ENCODE measurements around the gene CCT8L2.
"Not testable (repeated sequence)": the region's sequence is repeated elsewhere in the genome, so short reads cannot be mapped to it uniquely, and the experiment has no call there.

Gene CCT8L2

DNA sequence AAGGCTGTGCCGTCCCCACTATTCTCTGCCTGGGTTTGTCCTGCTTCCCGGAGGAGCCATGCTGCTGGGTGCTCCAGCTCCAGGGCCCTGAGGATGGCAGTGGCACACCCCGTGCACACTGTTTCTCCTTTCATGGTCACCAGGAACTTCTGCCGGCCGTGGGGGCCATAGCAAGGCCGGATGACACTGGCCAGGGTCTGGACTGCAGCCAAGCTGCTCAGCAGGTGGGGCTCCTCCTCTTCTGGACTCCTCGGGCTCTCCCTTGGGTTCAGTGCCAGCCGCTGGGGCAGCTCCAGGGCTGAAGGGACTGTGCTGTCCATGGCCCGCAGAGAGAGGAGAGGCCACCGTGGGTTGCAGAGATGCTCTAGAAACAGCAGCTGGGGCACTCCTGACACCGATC lies 379 bp downstream of the CCT8L2 start:
- not testable (repeated sequence) for DNase-seq

DNA sequence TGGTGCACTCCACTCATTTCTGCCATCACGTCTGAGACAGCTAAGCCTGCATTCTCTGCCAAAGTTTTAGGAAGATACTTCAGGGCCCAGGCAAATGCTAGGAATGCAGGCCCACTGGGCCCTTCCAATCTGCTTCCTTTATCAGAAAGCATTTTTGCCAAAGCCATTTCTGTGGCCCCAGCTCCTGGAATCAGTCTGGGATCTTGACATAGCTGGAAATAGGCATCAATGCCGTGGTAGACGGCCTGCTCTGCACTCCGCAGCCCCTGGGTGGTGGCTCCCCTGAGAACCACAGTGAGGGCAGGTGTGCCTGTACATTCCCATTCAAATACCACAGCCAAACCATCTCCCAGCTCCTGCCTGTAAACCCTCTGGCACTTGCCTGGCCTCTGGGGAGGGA lies 1.5 kb downstream of the CCT8L2 start:
- DNase-seq: not testable (repeated sequence)

DNA sequence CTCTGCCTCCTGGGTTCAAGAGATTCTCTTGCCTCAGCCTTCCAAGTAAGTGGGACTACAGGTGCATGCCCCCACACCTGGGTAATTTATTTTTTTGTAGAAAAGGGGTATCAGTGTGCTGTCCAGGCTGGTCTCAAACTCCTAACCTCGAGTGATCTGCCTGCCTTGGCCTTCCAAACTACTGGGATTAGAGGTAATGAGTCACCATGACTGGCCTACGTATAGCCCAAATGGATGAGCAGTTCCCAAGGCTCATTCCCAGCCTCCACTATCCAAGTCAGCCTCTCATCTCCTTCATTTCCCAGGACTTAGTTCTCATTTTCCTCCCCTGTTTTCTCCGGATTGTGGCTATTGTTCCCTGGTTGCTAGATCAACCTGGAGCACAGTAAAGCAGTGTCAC lies 5.6 kb downstream of the CCT8L2 start:
- no peak for DNase-seq

DNA sequence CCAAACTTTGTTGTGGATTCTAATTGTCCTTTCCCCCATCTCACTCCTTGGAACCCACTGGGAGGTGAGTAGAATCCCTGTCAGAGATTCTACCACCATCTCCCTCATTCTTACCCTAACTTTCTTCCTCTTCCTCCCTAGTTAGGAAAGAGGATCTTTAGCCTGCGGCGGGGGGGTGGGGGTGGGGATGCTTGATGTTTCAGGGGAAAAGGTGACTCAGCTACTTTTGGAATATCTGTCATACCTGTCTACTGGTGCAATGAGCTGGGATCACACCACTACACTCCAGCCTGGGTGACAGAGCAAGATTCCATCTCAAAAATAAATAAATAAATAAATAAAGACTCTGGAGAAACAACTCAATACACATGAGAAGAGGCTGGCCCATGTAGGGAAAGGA lies 6.4 kb downstream of the CCT8L2 start:
- no peak for DNase-seq

DNA sequence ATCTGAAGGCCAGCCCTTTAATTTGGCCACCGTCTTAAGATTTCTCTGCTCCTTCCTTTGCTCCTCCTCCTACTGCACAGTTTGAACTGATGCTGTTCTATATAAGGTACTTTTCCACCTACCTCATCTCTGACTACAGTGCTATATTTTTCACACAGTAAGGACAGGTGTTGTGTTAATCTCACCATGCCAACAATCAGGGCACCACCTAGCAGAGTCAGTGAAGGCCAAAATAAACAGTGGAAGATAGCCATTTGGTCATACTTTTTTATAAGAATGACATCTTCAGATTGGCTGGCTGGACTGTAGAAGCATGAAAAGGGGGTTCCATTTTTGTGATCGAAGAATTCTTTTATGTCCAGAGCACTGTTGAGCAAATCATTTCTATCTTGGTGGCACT lies 11.7 kb downstream of the CCT8L2 start:
- DNase-seq: not testable (repeated sequence)

DNA sequence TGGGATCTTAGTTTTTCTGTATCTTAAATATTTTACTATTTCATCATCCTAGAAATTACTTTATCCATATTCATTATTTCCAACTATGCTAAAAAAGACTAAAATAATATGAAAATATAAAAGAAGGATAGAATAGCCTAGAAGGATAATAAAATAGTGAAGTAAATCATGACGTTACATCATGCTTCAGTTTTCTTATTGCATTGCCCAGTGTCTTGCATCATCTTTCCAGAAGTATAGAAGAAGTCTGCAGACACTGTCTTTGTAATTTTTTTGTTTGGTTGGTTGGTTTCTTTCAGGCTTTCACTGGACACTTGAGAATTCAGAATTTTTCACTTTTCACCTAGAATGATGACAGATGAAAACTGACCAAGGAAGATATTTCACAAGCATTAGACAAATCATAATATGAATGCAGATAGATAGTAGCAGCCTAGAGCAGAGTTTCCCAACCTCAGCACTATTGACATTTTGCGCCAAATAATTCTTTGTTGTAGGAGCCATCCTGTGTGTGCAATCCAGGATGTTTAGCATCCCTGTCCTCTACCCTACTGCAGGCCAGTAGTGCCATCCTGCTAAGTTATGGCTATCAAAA lies 23.3 kb downstream of the CCT8L2 start:
- DNase-seq: not testable (repeated sequence)

DNA sequence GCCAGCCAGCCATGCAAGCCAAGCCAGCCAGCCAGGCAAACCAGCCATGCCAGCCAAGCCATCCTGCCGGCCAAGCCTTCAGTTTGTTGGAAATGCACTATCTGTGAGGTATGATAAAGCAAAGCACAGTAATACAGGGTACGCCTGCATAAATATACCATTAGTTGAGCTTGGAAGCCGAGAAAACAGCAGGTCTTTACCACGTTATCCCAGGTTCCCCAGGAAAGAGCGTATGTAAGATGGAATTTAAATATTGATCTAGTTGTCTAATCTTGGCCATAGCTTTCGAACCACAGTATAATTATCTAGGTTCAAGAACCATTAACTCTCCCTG lies 24.2 kb downstream of the CCT8L2 start:
- no peak for DNase-seq

DNA sequence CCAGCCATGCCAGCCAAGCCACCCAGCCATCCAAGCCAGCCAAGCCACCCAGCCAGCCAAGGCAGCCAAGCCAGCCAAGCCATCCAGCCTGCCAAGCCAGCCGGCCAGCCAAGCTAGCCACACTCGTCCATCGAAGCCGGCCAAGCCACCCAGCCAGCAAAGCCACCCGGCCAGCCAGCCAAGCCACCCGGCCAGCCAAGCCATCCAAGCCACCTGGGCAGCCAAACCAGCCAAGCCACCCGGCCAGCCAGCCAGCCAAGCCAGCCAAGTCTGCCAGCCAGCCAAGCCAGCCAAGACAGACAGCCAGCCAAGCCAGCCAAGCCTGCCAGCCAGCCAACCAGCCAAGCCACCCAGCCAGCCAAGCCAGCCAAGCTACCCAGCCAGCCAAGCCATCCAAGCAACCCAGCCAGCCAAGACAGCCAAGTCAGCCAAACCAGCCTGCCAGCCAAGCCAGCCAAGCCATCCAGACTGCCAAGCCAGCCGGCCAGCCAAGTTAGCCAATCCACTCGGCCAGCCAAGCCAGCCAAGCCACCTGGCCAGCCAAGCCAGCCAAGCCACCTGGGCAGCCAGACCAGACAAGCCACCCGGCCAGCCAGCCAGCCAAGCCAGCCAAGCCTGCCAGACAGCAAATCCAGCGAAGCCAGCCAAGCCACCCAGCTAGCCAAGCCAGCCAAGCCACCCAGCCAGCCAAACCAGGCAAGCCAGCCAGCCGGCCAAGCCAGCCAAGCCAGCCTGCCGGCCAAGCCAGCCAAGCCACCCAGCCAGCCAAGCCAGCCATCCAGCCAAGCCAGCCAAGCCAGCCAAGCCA lies 24.8 kb downstream of the CCT8L2 start:
- not testable (repeated sequence) for DNase-seq

DNA sequence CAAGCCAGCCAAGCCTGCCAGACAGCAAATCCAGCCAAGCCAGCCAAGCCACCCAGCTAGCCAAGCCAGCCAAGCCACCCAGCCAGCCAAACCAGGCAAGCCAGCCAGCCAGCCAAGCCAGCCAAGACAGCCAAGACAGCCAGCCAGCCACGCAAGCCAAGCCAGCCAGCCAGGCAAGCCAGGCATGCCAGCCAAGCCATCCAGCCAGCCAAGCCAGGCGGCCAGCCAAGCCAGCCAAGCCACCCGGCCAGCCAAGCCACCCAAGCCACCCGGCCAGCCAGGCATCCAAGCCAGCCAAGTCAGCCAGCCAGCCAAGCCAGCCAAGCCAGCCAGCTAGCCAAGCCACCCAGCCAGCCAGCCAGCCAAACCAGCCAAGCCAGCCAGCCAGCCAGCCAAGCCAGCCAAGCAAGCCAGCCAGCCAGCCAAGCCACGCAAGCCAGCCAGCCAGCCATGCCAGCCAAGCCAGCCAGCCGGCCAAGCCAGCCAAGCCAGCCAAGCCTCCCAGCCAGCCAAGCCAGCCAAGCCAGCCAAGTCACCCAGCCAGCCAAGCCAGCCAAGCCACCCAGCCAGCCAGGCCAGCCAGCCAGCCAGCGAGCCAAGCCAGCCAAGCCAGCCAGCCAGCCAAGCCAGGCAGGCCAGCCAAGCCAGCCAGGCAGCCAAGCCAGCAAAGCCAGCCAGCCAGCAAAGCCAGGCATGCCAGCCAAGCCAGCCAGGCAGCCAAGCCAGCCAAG lies 26.0 kb downstream of the CCT8L2 start:
- not testable (repeated sequence) for DNase-seq

DNA sequence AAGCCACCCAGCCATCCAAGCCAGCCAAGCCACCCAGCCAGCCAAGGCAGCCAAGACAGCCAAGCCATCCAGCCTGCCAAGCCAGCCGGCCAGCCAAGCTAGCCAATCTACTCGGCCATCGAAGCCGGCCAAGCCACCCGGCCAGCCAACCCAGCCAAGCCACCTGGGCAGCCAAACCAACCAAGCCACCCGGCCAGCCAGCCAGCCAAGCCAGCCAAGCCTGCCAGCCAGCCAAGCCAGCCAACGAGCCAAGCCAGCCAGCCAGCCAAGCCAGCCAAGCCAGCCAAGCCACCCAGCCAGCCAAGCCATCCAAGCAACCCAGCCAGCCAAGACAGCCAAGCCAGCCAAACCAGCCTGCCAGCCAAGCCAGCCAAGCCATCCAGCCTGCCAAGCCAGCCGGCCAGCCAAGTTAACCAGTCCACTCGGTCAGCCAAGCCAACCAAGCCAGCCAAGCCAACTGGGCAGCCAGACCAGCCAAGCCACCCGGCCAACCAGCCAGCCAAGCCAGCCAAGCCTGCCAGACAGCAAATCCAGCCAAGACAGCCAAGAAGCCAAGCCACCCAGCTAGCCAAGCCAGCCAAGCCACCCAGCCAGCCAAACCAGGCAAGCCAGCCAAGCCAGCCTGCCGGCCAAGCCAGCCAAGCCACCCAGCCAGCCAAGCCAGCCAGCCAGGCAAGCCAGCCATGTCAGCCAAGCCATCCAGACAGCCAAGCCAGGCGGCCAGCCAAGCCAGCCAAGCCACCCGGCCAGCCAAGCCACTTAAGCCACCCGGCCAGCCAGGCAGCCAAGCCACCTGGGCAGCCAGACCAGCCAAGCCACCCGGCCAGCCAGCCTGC lies 26.8 kb downstream of the CCT8L2 start:
- not testable (repeated sequence) for DNase-seq

DNA sequence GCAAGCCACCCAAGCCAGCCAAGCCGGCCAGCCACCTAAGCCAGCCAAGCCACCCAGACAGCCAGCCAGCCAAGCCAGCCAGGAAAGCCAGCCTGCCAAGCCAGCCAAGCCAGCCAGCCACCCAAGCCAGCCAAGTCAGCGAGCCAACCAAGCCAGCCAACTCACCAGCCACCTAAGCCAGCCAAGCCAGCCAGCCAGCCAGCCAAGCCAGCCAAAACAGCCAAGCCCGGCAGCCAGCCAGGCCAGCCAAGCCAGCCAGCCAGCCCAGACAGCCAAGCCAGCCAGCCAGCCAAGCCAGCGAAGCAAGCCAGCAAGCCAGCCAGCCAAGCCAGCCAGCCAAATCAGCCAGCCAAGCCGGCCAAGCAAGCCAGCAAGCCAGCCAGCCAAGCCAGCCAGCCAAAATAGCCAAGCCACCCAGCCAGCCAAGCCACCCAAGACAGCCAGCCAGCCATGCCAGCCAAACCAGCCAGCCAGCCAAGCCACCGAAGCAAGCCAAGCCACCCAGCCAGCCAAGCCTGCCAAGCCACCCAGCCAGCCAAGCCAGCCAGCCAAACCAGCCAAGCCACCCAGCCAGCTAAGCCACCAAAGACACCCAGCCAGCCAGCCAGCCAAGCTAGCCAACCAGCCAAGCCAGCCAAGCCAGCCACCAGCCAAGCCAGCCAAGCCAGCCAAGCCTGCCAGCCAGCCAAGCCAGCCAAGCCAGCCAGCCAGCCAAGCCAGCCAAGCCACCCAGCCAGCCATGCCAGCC lies 27.6 kb downstream of the CCT8L2 start:
- not testable (repeated sequence) for DNase-seq

DNA sequence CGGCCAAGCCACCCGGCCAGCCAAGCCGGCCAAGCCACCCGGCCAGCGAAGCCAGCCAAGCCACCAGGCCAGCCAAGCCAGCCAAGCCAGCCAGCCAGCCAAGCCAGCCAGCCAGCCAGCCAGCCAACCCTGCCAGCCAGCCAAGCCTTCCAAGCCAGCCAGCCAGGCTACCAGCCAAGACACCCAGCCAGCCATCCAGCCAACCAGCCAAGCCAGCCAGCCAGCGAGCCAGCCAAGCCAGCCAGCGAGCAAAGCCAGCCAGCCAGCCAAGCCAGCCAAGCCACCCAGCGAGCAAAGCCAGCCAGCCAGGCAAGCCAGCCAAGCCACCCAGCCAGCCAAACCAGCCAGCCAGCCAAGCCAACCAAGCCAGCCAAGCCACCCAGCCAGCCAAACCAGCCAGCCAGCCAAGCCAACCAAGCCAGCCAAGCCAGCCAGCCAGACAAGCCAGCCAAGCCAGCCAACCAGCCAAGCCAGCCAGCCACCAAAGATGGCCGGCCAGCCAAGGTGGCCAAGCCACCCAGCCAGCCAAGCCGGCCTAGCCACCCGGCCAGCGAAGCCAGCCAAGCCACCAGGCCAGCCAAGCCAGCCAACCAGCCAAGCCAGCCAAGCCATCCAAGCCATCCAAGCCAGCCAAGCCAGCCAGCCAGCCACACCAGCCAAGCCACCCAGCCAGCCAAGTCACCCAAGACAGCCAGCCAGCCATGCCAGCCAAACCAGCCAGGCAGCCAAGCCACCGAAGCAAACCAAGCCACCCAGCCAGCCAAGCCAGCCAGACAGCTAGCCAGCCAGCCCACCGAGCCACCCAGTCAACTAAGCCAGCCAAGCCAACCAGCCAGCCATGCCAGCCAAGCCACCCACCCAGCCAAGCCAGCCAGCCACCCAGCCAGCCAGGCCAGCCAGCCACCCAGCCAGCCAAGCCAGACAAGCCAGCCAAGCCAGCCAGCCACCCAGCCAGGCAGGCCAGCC lies 28.8 kb downstream of the CCT8L2 start:
- DNase-seq: no peak

DNA sequence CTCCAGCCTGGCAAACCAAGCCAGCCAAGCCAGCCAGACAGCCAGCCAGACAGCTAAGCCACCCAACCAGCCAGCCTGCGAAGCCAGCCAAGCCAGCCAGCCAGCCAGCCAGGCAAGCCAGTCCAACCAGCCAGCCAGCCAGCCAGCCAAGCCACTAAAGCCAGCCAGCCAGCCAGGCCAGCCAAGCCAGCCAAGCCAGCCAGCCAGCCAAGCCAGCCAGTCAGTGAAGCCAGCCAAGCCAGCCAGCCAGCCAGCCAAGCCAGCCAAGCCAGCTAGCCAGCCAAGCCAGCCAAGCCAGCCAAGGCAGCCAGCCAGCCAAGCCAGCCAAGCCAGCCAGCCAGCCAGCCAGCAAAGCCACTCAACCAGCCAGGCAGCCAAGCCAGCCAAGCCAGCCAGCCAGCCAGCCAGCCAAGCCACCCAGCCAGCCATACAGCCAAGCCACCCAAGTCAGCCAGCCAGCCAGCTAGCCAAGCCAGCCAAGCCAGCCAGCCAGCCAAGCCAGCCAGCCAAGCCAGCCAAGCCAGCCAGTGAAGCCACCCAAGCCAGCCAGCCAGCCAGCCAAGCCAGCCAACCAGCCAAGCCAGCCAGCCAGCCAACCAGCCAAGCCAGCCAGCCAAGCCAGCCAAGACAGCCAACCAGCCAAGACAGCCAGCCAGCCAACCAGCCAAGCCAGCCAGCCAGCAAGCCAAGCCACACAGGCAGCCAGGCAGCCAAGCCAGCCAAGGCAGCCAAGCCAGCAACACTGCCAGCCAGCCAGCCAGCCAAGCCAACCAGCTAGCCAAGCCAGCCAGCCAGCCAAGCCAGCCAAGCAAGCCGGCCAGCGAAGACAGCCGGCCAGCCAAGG lies 29.7 kb downstream of the CCT8L2 start:
- DNase-seq: no peak

DNA sequence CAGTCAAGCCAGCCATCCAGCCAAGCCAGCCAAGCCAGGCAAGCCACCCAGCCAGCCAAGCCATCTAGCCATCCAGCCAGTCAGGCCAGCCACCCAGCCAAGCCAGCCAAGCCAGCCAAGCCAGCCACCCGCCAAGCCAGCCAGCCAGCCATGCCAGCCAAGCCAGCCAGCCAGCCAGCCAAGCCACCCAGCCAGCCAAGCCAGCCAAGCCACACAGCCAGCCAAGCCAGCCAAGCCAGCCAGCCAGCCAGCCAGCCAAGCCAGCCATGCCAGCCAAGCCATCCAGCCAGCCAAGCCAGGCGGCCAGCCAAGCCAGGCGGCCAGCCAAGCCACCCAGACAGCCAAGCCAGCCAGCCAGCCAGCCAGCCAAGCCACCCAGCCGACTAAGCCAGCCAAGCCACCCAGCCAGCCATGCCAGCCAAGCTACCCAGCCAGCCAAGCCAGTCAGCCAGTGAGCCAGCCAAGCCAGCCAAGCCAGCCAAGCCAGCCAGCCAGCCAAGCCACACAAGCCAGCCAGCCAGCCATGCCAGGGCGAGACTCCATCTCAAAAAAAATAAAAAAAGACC lies 31.4 kb downstream of the CCT8L2 start:
- not testable (repeated sequence) for DNase-seq

DNA sequence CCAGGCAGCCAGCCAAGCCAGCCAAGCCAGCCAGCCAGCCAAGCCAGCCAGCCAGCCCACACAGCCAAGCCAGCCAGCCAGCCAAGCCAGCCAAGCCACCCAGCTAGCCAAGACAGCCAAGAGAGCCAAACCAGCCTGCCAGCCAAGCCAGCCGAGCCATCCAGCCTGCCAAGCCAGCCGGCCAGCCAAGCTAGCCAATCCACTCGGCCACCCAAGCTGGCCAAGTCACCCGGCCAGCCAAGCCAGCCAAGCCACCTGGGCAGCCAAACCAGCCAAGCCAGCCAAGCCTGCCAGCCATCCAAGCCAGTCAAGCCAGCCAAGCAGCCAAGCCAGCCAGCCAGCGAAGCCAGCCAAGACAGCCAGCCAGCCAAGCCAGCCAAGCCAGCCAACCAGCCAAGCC lies 32.0 kb downstream of the CCT8L2 start:
- not testable (repeated sequence) for DNase-seq

DNA sequence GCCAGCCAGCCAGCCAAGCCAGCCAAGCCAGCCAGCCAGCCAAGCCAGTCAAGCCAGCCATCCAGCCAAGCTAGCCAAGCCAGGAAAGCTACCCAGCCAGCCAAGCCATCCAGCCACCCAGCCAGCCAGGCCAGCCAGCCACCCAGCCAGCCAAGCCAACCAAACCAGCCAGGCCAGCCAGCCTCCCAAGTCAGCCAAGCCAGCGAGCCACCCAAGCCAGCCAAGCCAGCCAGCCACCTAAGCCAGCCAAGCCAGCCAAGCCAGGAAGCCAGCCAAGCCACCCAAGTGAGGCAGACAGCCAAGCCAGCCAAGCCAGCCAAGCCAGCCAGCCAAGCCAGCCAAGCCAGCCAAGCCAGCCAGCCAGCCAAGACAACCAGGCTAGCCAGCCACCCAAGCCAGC lies 32.6 kb downstream of the CCT8L2 start:
- DNase-seq: not testable (repeated sequence)

DNA sequence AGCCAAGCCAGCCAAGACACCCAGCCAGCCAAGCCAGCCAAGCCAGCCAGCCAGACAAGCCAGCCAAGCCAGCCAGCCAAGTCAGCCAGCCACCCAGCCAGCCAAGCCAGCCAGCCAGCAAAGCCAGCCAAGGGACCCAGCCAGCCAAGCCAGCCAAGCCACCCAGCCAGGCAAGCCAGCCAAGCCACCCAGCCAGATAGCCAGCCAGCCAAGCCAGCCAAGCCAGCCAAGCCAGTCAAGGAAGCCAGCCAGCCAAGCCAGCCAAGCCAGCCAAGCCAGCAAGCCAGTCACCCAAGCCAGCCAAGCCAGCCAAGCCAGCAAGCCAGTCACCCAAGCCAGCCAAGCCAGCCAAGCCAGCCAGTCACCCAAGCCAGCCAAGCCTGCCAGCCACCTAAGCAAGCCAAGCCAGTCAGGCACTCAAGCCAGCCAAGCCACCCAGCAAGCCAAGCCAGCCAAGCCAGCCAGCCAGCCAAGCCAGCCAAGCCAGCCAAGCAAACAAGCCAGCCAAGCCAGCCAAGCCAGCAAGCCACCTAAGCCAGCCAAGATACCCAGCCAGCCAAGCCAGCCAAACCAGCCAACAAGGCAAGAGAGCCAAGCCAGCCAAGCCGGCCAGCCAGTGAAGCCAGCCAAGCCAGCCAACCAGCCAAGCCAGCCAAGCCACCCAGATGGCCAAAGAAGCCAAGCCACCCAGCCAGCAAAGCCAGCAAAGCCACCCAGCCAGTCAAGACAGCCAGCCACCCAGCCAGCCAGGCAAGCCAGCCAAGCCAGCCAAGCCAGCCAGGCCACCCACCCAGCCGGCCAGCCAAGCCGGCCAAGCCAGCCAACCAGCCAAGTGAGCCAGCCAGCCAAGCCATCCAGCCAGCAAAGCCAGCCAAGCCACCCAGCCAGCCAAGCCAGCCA lies 33.3 kb downstream of the CCT8L2 start:
- DNase-seq: no peak

DNA sequence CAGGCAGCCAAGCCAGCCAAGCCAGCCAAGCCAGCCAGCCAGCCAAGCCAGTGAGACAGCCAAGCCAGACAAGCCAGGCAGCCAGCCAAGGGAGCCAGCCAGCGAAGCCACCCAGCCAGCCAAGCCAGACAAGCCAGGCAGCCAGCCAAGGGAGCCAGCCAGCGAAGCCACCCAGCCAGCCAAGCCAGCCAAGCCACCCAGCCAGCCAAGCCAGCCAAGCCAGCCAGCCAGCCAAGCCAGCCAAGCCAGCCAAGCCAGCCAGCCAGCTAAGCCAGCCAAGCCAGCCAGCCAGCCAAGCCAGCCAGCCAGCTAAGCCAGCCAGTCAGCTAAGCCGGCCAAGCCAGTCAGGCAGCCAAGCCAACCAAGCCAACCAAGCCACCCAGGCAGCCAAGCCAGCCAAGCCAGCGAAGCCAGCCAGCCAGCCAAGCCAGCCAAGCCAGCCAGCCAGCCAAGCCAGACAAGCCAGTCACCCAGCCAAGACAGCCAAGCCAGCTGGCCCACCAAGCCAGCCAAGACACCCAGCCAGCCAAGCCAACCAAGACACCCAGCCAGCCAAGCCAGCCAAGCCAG lies 34.1 kb downstream of the CCT8L2 start:
- not testable (repeated sequence) for DNase-seq

All from NCI-H446 (cell line).